Esophagus (tissue), 2 donors: Measurements from ENCODE around the gene S100P. TPM values are rescaled to one million over a fixed set of nuclear protein-coding genes. Genes with fewer than 3 reads are reported as not detected.

Experiments used
- H3K27ac ChIP-seq, 2 donors: one replicate each; pipeline ENCODE4 v1.5.1; 2013; ENCODE audit warnings: low read depth in 2 of 2, mild to moderate bottlenecking in 2 of 2, inconsistent platforms in 1 of 2, low read length in 1 of 2, moderate library complexity in 1 of 2
- H3K27me3 ChIP-seq, 2 donors: one replicate each; pipeline ENCODE4 v1.6.1; 2013; ENCODE audit warnings: low read length in 2 of 2, control low read depth in 1 of 2, mild to moderate bottlenecking in 1 of 2; ENCODE audit not compliant: insufficient read depth in 2 of 2, control insufficient read depth in 1 of 2
- H3K36me3 ChIP-seq, 2 donors: one replicate each; pipeline ENCODE4 v1.6.1; 2013; ENCODE audit warnings: low read length in 1 of 2; ENCODE audit not compliant: control insufficient read depth in 2 of 2, insufficient read depth in 2 of 2
- H3K4me1 ChIP-seq, 2 donors: one replicate each; pipeline ENCODE4 v1.6.1; 2013; ENCODE audit warnings: low read length in 1 of 2; ENCODE audit not compliant: control insufficient read depth in 2 of 2, insufficient read depth in 2 of 2
- H3K4me3 ChIP-seq, 2 donors: one replicate each; pipeline ENCODE4 v1.5.1; 2013; ENCODE audit warnings: low read length in 2 of 2, mild to moderate bottlenecking in 2 of 2, low read depth in 1 of 2, moderate library complexity in 1 of 2
- H3K9me3 ChIP-seq, 2 donors: one replicate each; pipeline ENCODE4 v1.6.1; 2013; ENCODE audit warnings: mild to moderate bottlenecking in 2 of 2, low read depth in 1 of 2, low read length in 1 of 2, moderate library complexity in 1 of 2; ENCODE audit not compliant: control insufficient read depth in 2 of 2, insufficient read depth in 1 of 2
- whole genome bisulfite sequencing, 2 donors: extraction: QIAGEN DNeasy Blood & Tissue Kit; methylation state at CpG; one replicate each; pipeline ENCODE4 v1.1.7; 2013; 5-methylcytosine and 5-hydroxymethylcytosine counted together
- polyA plus RNA-seq, 2 donors: library from polyadenylated mRNA; stranded (reverse); fragments of 200-250 nt; gene quantifications; one replicate each; pipeline ENCODE4 v1.2.3, GENCODE V29; 2013
- donor health status: healthy with polysubstance abuse.
- donor health status: Bipolar disorder and iron deficiency.

The S100P gene
- polyA plus RNA-seq, 2 donors: 60.0 to 290 TPM

GRCh38 chr4:6740347-6740746 is 46.7 kb downstream of the S100P start:
- Histone ChIP-seq H3K4me1 (no peaks in the 10 kb centered on the region), H3K9me3 (no peaks in the 10 kb centered on the region), H3K36me3 (no peaks in the 10 kb centered on the region), H3K4me3 (no peak overlapping the region), H3K27ac (no peak overlapping the region), H3K27me3 (no peaks in the 10 kb centered on the region)
- WGBS, 2 donors: 88% methylated on average over 8 of the region's 8 CpGs

- Histone ChIP-seq H3K4me3 (no peak overlapping the region), H3K4me1 (peaks cover 4 to 13% of the 10 kb centered on the region in 2 donors), H3K9me3 (no peaks in the 10 kb centered on the region), H3K27ac (no peak overlapping the region), H3K27me3 (no peaks in the 10 kb centered on the region), H3K36me3 (no peaks in the 10 kb centered on the region)
- 65 to 69% methylated on average over 2 of the region's 2 CpGs for WGBS, 2 donors
Measured at GRCh38 chr4:6742507-6742906, 48.8 kb downstream of the S100P start.

- H3K27me3 ChIP-seq: no peaks in the 10 kb centered on the region
- H3K27ac ChIP-seq: no peak overlapping the region
- H3K9me3 ChIP-seq: no peaks in the 10 kb centered on the region
- WGBS, 2 donors: 84 to 87% methylated on average over 11 of the region's 11 CpGs
- no peak overlapping the region for H3K4me3 ChIP-seq
- H3K4me1 ChIP-seq: peaks cover 4 to 17% of the 10 kb centered on the region in 2 donors
- H3K36me3 ChIP-seq: no peaks in the 10 kb centered on the region
Measured at GRCh38 chr4:6742989-6743388, 49.3 kb downstream of the S100P start.

Other genes with a start within 250 kb of the S100P start
- gene PPP2R2C, start 221.3 kb upstream of the S100P start, polyA plus RNA-seq: 10 to 100 TPM; 23.2 to 26.7 TPM
- gene MAN2B2, start 118.7 kb upstream of the S100P start, polyA plus RNA-seq: 1 to 10 TPM; 6.5 to 7.3 TPM
- 100 to 1,000 TPM; 138 to 236 TPM for gene MRFAP1, start 53.2 kb upstream of the S100P start, polyA plus RNA-seq
- gene MRFAP1L1, start 16.0 kb downstream of the S100P start, polyA plus RNA-seq: 10 to 100 TPM; 47.1 to 54.9 TPM
- gene BLOC1S4, start 22.3 kb downstream of the S100P start, polyA plus RNA-seq: 1 to 10 TPM; 5.4 to 9.9 TPM
- 10 to 100 TPM in 1 of 2 donors, 1 to 10 TPM in 1; 9.3 to 10.5 TPM for gene KIAA0232, start 88.8 kb downstream of the S100P start, polyA plus RNA-seq
- gene TBC1D14, start 215.9 kb downstream of the S100P start, polyA plus RNA-seq: 10 to 100 TPM; 13.4 to 23.2 TPM